ENCODE data around the gene DCANP1.
"Not testable (repeated sequence)": the region's sequence is repeated elsewhere in the genome, so short reads cannot be mapped to it uniquely, and the experiment has no call there.

Gene DCANP1

GRCh38 chr5:135447298-135447929 lies at the start of gene DCANP1:
TSS of gene DCANP1 (minus strand) at chr5:135447348. CDS start at chr5:135447108, 240 bp downstream.
- DNase-seq, result no peak

GRCh38 chr5:135495531-135495930 lies 48.4 kb upstream of the DCANP1 start:
- DNase-seq, result not testable (repeated sequence)

- no peak for DNase-seq
Measured at GRCh38 chr5:135494196-135494595, 47.0 kb upstream of the DCANP1 start.

GRCh38 chr5:135493406-135494180 lies 46.4 kb upstream of the DCANP1 start:
- DNase-seq, result no peak

- DNase-seq, result no peak
Measured at GRCh38 chr5:135492319-135492626, 45.1 kb upstream of the DCANP1 start.

- peak; percentile 92 for DNase-seq
Measured at GRCh38 chr5:135491552-135492318, 44.6 kb upstream of the DCANP1 start.

GRCh38 chr5:135491038-135491551 lies 43.9 kb upstream of the DCANP1 start:
- DNase-seq, result peak; percentile 37

GRCh38 chr5:135490245-135491037 lies 43.3 kb upstream of the DCANP1 start:
- no peak for DNase-seq

GRCh38 chr5:135489466-135490244 lies 42.5 kb upstream of the DCANP1 start:
- DNase-seq, result peak; percentile 32

GRCh38 chr5:135488727-135489465 lies 41.7 kb upstream of the DCANP1 start:
- DNase-seq, result peak; percentile 98

GRCh38 chr5:135487839-135488514 lies 40.8 kb upstream of the DCANP1 start:
- peak; percentile 66 for DNase-seq

GRCh38 chr5:135487037-135487395 lies 39.9 kb upstream of the DCANP1 start:
- DNase-seq, result peak; percentile 32

GRCh38 chr5:135486131-135487036 lies 39.2 kb upstream of the DCANP1 start:
- no peak for DNase-seq

GRCh38 chr5:135484674-135485086 lies 37.5 kb upstream of the DCANP1 start:
- peak; percentile 49 for DNase-seq

GRCh38 chr5:135483254-135483653 lies 36.1 kb upstream of the DCANP1 start:
- peak; percentile 37 for DNase-seq

- peak; percentile 96 for DNase-seq
Measured at GRCh38 chr5:135482381-135482933, 35.3 kb upstream of the DCANP1 start.

GRCh38 chr5:135481909-135482311 lies 34.8 kb upstream of the DCANP1 start:
- DNase-seq, result no peak

GRCh38 chr5:135481387-135481786 lies 34.2 kb upstream of the DCANP1 start:
- DNase-seq, result no peak

- no peak for DNase-seq
Measured at GRCh38 chr5:135480511-135480910, 33.4 kb upstream of the DCANP1 start.
